Fibroblast of lung (primary cell): ENCODE data around the gene TGM2. TPM values are rescaled to one million over a fixed set of nuclear protein-coding genes. Genes with fewer than 3 reads are reported as not detected.

ENCODE experiments used
- DNase-seq, 2 donors: peaks; one replicate each; pipeline versions ENCODE4 v3.0.0 to v3.0.0-alpha.2; 2010; ENCODE audit warnings: low read depth in 2 of 2
- H2AFZ ChIP-seq: 2 replicates; pipeline ENCODE4 v1.5.1; 2012; ENCODE audit warnings: low read length, control low read depth, inconsistent platforms
- H3K27ac ChIP-seq: 2 replicates; pipeline ENCODE4 v1.5.1; 2011; ENCODE audit warnings: low read length, control low read depth; ENCODE audit not compliant: insufficient read depth
- H3K27me3 ChIP-seq: 2 replicates; pipeline ENCODE4 v1.5.1; 2011; ENCODE audit warnings: mild to moderate bottlenecking, low read length; ENCODE audit not compliant: control insufficient read depth, insufficient read depth
- H3K36me3 ChIP-seq: 2 replicates; pipeline ENCODE4 v1.5.1; 2011; ENCODE audit warnings: low read length; ENCODE audit not compliant: control insufficient read depth, insufficient read depth
- H3K4me1 ChIP-seq: 2 replicates; pipeline ENCODE4 v1.5.1; 2011; ENCODE audit warnings: low read length; ENCODE audit not compliant: control insufficient read depth, insufficient read depth; ENCODE audit errors: extremely low read depth
- H3K4me2 ChIP-seq: 2 replicates; pipeline ENCODE4 v1.5.1; 2011; ENCODE audit warnings: low read length, control low read depth; ENCODE audit not compliant: insufficient read depth; ENCODE audit errors: extremely low read depth
- H3K4me3 ChIP-seq, 4 experiments: fragments of 200-600 bp in 1 of 4; sonication (generic) in 1 of 4; replicated peaks in 1 of 4; 2 replicates each; pipeline ENCODE4 v1.5.1; 2011 to 2016; ENCODE audit warnings: low read length in 4 of 4, low read depth in 3 of 4, mild to moderate bottlenecking in 3 of 4, control low read depth in 2 of 4, inconsistent platforms in 1 of 4, mixed read lengths in 1 of 4; ENCODE audit not compliant: insufficient read depth in 1 of 4; ENCODE audit errors: control extremely low read depth in 1 of 4
- H3K79me2 ChIP-seq: 2 replicates; pipeline ENCODE4 v1.5.1; 2012; ENCODE audit warnings: mild to moderate bottlenecking, low read length, inconsistent platforms; ENCODE audit not compliant: control insufficient read depth, insufficient read depth
- H3K9ac ChIP-seq: 2 replicates; pipeline ENCODE4 v1.5.1; 2011; ENCODE audit warnings: mild to moderate bottlenecking, low read length, control low read depth; ENCODE audit not compliant: insufficient read depth
- H3K9me3 ChIP-seq: 2 replicates; pipeline ENCODE4 v1.5.1; 2012; ENCODE audit warnings: low read depth, low read length; ENCODE audit not compliant: control insufficient read depth, insufficient read depth
- H4K20me1 ChIP-seq: 2 replicates; pipeline ENCODE4 v1.5.1; 2011; ENCODE audit warnings: low read length; ENCODE audit not compliant: control insufficient read depth, insufficient read depth; ENCODE audit errors: extremely low read depth
- CTCF ChIP-seq, 2 donors: IDR thresholded peaks in 1 of 2; conservative IDR thresholded peaks in 1 of 2; 1 replicate in 1 of 2; 2 replicates in 1 of 2; pipeline ENCODE4 v1.5.1; 2011 to 2012; ENCODE audit warnings: low read length in 2 of 2, control low read depth in 1 of 2, inconsistent platforms in 1 of 2, low read depth in 1 of 2, mild to moderate bottlenecking in 1 of 2
- EZH2 ChIP-seq: IDR thresholded peaks from 2 replicates; pipeline ENCODE4 v1.5.1; 2012; ENCODE audit warnings: low read length, control low read depth, mild to moderate bottlenecking; ENCODE audit errors: missing control alignments
- polyA plus RNA-seq, 2 donors: library from polyadenylated mRNA; depleted of rRNA in 1 of 2; stranded (reverse) in 1 of 2; unstranded in 1 of 2; fragments of >200 nt; gene quantifications; 2 replicates each; pipeline ENCODE4 v1.2.1, GENCODE V29; 2011 to 2012; ENCODE audit warnings: missing spikeins in 1 of 2
- total RNA-seq: library from RNA; depleted of rRNA; stranded (reverse); fragments of >200 nt; gene quantifications from 2 replicates; pipeline ENCODE4 v1.2.1, GENCODE V29; 2014

The TGM2 gene
- total and polyA plus RNA-seq, 2 donors (not counting 1 experiment from before 2014, with no cell fraction given), result 103 to 238 TPM

GRCh38 chr20:38192323-38192885, 27.3 kb upstream of the TGM2 start:
- Histone ChIP-seq H3K27ac (no peak overlapping the region), H3K36me3 (no peaks in the 10 kb centered on the region), H3K4me1 (peaks cover 8% of the 10 kb centered on the region), H3K4me3 (no peak overlapping the region), H3K79me2 (no peaks in the 10 kb centered on the region), H3K9ac (no peak overlapping the region), H3K4me2 (no peak overlapping the region), H2AFZ (no peak overlapping the region), H4K20me1 (no peaks in the 10 kb centered on the region), H3K27me3 (no peaks in the 10 kb centered on the region), H3K9me3 (no peaks in the 10 kb centered on the region)
- DNase-seq, result no peak
- TF ChIP-seq EZH2 (no peak), CTCF (conservative IDR thresholded peaks at IDR 0.05 in 1 of 2, IDR thresholded peaks at IDR 0.05 in 1 of 2; ENCODE audit: low read depth in 1 of 2, low read length in 2 of 2) (no peak)

GRCh38 chr20:38191654-38192053, 26.6 kb upstream of the TGM2 start:
- Histone ChIP-seq H3K4me1 (peaks cover 6% of the 10 kb centered on the region), H3K4me2 (no peak overlapping the region), H3K79me2 (no peaks in the 10 kb centered on the region), H3K4me3 (no peak overlapping the region), H3K27me3 (no peaks in the 10 kb centered on the region), H3K27ac (no peak overlapping the region), H3K36me3 (no peaks in the 10 kb centered on the region), H4K20me1 (no peaks in the 10 kb centered on the region), H3K9me3 (no peaks in the 10 kb centered on the region), H2AFZ (no peak overlapping the region), H3K9ac (no peak overlapping the region)
- TF ChIP-seq CTCF (conservative IDR thresholded peaks at IDR 0.05 in 1 of 2, IDR thresholded peaks at IDR 0.05 in 1 of 2; ENCODE audit: low read depth in 1 of 2, low read length in 2 of 2) (no peak), EZH2 (no peak)
- no peak for DNase-seq

- Histone ChIP-seq H4K20me1 (no peaks in the 10 kb centered on the region), H3K27ac (no peak overlapping the region), H3K79me2 (no peaks in the 10 kb centered on the region), H3K27me3 (no peaks in the 10 kb centered on the region), H3K9me3 (no peaks in the 10 kb centered on the region), H3K4me2 (no peak overlapping the region), H3K4me1 (peaks cover 2% of the 10 kb centered on the region), H2AFZ (no peak overlapping the region), H3K4me3 (no peak overlapping the region), H3K36me3 (no peaks in the 10 kb centered on the region), H3K9ac (no peak overlapping the region)
- TF ChIP-seq EZH2, result no peak
- no peak for TF ChIP-seq CTCF (conservative IDR thresholded peaks at IDR 0.05 in 1 of 2, IDR thresholded peaks at IDR 0.05 in 1 of 2; ENCODE audit: low read depth in 1 of 2, low read length in 2 of 2)
- no peak for DNase-seq
Measured at GRCh38 chr20:38190936-38191371, 25.9 kb upstream of the TGM2 start.
